Fibroblast of mammary gland (primary cell): ENCODE results near the gene SH3BP1.

Experiments used
- DNase-seq: peaks from one replicate; pipeline ENCODE4 v3.0.0-alpha.2; 2010; ENCODE audit warnings: low read depth
- H3K4me3 ChIP-seq: 2 replicates; pipeline ENCODE4 v1.5.1; 2011; ENCODE audit warnings: low read depth, mild to moderate bottlenecking, low read length, moderate library complexity; ENCODE audit not compliant: control insufficient read depth
- CTCF ChIP-seq: conservative IDR thresholded peaks from 2 replicates; pipeline ENCODE4 v1.5.1; 2011; ENCODE audit warnings: low read depth, low read length, inconsistent platforms; ENCODE audit not compliant: control insufficient read depth, insufficient read depth

The SH3BP1 gene

GRCh38 chr22:37661160-37661924 is 21.9 kb downstream of the SH3BP1 start:
- no peak overlapping the region for H3K4me3 ChIP-seq
- peak; percentile 76 for DNase-seq
- peak; percentile 60 for TF ChIP-seq CTCF

DNA sequence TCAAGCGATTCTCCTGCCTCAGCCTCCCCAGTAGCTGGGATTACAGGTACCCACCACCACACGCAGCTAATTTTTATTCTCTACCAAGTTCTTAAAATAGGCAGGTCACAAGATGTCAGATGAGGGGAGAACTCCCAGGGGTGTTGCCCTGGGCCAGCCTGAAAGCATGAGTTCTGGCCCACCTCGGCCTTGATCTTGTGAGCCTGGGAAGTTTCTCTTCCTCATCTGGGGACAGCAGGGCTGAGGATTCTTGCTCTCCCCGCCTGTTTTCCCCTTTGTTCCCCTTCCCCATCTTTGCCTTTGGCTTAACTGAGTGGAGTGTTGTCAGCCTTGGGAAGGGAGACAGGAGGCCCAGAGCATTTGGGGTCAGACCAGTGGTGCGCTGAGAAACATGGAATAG is 22.6 kb downstream of the SH3BP1 start:
- no peak overlapping the region for H3K4me3 ChIP-seq
- no peak for TF ChIP-seq CTCF
- DNase-seq, result no peak

- no peak for TF ChIP-seq CTCF
These were observed 24.2 kb downstream of the SH3BP1 start for GRCh38 chr22:37663521-37664140.

DNA sequence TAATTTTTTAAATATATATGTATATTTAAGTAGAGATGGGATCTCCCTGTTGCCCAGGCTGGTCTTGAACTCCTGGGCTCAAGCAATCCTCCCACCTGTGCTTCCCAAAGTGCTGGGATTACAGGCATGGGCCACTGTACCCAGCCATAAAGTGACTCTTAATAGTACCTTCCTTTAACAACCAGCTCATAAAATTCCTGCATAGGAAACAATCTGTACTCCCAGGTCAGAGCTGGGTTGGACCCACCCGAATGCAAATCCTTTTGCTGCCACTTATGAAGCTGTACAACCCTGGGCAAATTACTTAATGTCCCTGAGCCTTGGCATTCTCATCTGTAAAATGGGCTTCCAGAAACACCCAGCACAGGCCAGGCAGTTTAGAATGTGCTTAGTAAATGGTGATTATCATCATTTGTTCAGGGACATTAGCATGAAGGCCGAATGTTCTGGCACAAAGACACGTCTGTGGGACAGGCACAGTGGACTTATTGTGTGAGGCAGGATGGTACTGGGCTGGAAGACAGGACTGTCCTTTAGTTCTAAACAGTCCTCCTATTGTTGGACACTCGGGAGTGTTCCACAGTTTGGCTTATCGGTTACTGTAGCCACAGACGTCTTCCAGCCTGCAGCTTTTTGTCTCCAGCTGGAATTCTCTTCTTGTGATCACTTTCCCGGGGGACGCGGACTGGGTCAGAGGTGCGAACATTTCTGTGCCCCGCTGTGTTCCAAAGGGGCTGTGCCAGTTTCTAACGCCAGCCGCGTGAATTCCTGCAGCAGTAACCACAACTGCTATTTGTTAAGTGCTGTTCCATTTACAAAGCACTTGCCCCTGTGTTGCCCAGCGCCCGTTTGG is 25.0 kb downstream of the SH3BP1 start:
- DNase-seq, result no peak
- no peak overlapping the region for H3K4me3 ChIP-seq
- no peak for TF ChIP-seq CTCF

More at GRCh38 chr22:37663521-37664140, 24.2 kb downstream of the SH3BP1 start:
- no peak overlapping the region for H3K4me3 ChIP-seq
- DNase-seq, result no peak

GRCh38 chr22:37665487-37665886 is 26.0 kb downstream of the SH3BP1 start:
- no peak overlapping the region for H3K4me3 ChIP-seq
- no peak for TF ChIP-seq CTCF
- DNase-seq, result no peak

DNA sequence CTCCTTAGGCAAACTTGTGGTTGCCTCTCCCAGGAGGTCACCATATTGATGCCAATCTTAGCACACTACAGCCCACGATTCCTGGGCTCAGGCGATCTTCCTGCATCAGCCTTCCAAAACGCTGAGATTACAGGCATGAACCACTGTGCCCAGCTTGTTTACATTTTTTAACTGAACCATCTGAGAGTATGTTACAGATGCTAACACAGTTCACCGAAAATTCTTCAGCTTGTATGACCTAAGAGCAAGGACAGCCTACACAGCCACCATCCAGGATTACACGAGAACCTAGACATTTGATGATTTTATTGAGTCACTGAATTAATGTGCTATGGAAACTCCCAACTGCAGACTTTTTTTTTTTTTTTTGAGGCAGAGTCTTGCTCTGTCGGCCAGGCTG is 30.1 kb downstream of the SH3BP1 start:
- TF ChIP-seq CTCF, result no peak
- H3K4me3 ChIP-seq, result no peak overlapping the region
- DNase-seq, result peak; percentile 59
